ENCODE data around the gene NR1D1. TPM values are rescaled to one million over a fixed set of nuclear protein-coding genes. Genes with fewer than 3 reads are reported as not detected.

NR1D1 gene
- total and polyA plus RNA-seq, 2 of the 13 experiments (the other 11 are each of a cell fraction or from before 2014, with no cell fraction given): 2.1 to 2.7 TPM

GRCh38 chr17:40072040-40072734 lies 28.2 kb downstream of the NR1D1 start (continued):
- TF ChIP-seq, protein P1, sequence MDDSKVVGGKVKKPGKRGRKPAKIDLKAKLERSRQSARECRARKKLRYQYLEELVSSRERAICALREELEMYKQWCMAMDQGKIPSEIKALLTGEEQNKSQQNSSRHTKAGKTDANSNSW (CRISPR knock-in tag; IDR thresholded peaks at IDR 0.05; ENCODE audit: borderline replicate concordance): 0 out of 2 replicates have a peak, but pooled peaks have one; percentile 77
- TF ChIP-seq ATF7 (IDR thresholded peaks at IDR 0.05) (no peak), ATF7 (CRISPR knock-in tag; IDR thresholded peaks at IDR 0.05) (0 out of 2 replicates have a peak, but pooled peaks have one; percentile 12), SMARCC2 (IDR thresholded peaks at IDR 0.05) (no peak), HDAC1 (CRISPR knock-in tag; IDR thresholded peaks at IDR 0.05) (peak; percentile 51; the same call in 1 of the 2 replicates), TRIM24 (CRISPR knock-in tag; IDR thresholded peaks at IDR 0.05) (no peak), RARA (CRISPR knock-in tag; IDR thresholded peaks at IDR 0.05) (peak; percentile 5; the same call in 1 of the 2 replicates), MYC (CRISPR knock-in tag; IDR thresholded peaks at IDR 0.05; ENCODE audit: borderline replicate concordance) (peak; percentile 51; the same call in 1 of the 2 replicates), ZNF326 (CRISPR knock-in tag; IDR thresholded peaks at IDR 0.05; ENCODE audit: borderline replicate concordance) (no peak), KDM4B (CRISPR knock-in tag; IDR thresholded peaks at IDR 0.05) (0 out of 2 replicates have a peak, but pooled peaks have one; percentile 32), ZNF138 (CRISPR knock-in tag; IDR thresholded peaks at IDR 0.05; ENCODE audit: low read depth) (no peak), ZBTB21 (CRISPR knock-in tag; IDR thresholded peaks at IDR 0.05) (no peak), NONO (IDR thresholded peaks at IDR 0.05) (no peak), NONO (CRISPR knock-in tag; conservative IDR thresholded peaks at IDR 0.05) (0 out of 2 replicates have a peak, but pooled peaks have one; percentile 16), ZNF205 (CRISPR knock-in tag; IDR thresholded peaks at IDR 0.05) (0 out of 2 replicates have a peak, but pooled peaks have one; percentile 52), GATAD2A (CRISPR knock-in tag; IDR thresholded peaks at IDR 0.05) (peak; percentile 82; the same call in 1 of the 2 replicates), ARNT2 (CRISPR knock-in tag; IDR thresholded peaks at IDR 0.05; ENCODE audit: low read depth) (peak; percentile 14; the same call in 1 of the 2 replicates), AGO2 (optimal IDR thresholded peaks at IDR 0.05; ENCODE audit: low read depth, low read length) (peak; percentile 53)
- TF ChIP-seq, protein P2, sequence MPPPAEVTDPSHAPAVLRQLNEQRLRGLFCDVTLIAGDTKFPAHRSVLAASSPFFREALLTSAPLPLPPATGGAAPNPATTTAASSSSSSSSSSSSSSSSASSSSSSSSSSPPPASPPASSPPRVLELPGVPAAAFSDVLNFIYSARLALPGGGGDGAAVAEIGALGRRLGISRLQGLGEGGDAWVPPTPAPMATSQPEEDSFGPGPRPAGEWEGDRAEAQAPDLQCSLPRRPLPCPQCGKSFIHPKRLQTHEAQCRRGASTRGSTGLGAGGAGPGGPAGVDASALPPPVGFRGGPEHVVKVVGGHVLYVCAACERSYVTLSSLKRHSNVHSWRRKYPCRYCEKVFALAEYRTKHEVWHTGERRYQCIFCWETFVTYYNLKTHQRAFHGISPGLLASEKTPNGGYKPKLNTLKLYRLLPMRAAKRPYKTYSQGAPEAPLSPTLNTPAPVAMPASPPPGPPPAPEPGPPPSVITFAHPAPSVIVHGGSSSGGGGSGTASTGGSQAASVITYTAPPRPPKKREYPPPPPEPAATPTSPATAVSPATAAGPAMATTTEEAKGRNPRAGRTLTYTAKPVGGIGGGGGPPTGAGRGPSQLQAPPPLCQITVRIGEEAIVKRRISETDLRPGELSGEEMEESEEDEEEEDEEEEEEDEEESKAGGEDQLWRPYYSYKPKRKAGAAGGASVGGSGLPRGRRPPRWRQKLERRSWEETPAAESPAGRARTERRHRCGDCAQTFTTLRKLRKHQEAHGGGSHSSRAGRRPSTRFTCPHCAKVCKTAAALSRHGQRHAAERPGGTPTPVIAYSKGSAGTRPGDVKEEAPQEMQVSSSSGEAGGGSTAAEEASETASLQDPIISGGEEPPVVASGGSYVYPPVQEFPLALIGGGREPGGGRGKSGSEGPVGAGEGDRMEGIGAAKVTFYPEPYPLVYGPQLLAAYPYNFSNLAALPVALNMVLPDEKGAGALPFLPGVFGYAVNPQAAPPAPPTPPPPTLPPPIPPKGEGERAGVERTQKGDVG (CRISPR knock-in tag; IDR thresholded peaks at IDR 0.05; ENCODE audit: borderline replicate concordance): no peak
- TF ChIP-seq, protein P3, sequence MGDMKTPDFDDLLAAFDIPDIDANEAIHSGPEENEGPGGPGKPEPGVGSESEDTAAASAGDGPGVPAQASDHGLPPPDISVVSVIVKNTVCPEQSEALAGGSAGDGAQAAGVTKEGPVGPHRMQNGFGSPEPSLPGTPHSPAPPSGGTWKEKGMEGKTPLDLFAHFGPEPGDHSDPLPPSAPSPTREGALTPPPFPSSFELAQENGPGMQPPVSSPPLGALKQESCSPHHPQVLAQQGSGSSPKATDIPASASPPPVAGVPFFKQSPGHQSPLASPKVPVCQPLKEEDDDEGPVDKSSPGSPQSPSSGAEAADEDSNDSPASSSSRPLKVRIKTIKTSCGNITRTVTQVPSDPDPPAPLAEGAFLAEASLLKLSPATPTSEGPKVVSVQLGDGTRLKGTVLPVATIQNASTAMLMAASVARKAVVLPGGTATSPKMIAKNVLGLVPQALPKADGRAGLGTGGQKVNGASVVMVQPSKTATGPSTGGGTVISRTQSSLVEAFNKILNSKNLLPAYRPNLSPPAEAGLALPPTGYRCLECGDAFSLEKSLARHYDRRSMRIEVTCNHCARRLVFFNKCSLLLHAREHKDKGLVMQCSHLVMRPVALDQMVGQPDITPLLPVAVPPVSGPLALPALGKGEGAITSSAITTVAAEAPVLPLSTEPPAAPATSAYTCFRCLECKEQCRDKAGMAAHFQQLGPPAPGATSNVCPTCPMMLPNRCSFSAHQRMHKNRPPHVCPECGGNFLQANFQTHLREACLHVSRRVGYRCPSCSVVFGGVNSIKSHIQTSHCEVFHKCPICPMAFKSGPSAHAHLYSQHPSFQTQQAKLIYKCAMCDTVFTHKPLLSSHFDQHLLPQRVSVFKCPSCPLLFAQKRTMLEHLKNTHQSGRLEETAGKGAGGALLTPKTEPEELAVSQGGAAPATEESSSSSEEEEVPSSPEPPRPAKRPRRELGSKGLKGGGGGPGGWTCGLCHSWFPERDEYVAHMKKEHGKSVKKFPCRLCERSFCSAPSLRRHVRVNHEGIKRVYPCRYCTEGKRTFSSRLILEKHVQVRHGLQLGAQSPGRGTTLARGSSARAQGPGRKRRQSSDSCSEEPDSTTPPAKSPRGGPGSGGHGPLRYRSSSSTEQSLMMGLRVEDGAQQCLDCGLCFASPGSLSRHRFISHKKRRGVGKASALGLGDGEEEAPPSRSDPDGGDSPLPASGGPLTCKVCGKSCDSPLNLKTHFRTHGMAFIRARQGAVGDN (CRISPR knock-in tag; IDR thresholded peaks at IDR 0.05): peak; percentile 68
